Left ventricle myocardium inferior (tissue), 1 donor: Measurements from ENCODE around the gene RIIAD1. TPM values are rescaled to one million over a fixed set of nuclear protein-coding genes. Genes with fewer than 3 reads are reported as not detected.

Experiments
- DNase-seq: peaks from one replicate; pipeline ENCODE4 v3.0.0-alpha.2; 2020
- H3K27ac ChIP-seq: fragments of 200-600 bp; replicated peaks from 2 replicates; pipeline ENCODE4 v1.8.0; 2021
- H3K27me3 ChIP-seq: fragments of 200-600 bp; 2 replicates; pipeline ENCODE4 v1.8.0; 2021; ENCODE audit warnings: low read depth
- H3K36me3 ChIP-seq: fragments of 200-600 bp; 2 replicates; pipeline ENCODE4 v1.8.0; 2021
- H3K4me1 ChIP-seq: fragments of 200-600 bp; 2 replicates; pipeline ENCODE4 v1.8.0; 2021
- H3K4me3 ChIP-seq: fragments of 200-600 bp; 2 replicates; pipeline ENCODE4 v1.8.0; 2021; ENCODE audit warnings: mild to moderate bottlenecking, moderate library complexity
- H3K9me3 ChIP-seq: fragments of 200-600 bp; replicated peaks from 2 replicates; pipeline ENCODE4 v1.8.0; 2021
- intact Hi-C: fragments of 100-400 bp; cut with micrococcal nuclease; formaldehyde crosslinking; loops from one replicate; pipeline ENCODE4 v1.11.0; 2022
- total RNA-seq: library from RNA; stranded (reverse); fragmentation: NEBNext Ultra II Directional; extraction: Animal tissue kit (Norgen Biotek cat#: 25700); gene quantifications from one replicate; pipeline ENCODE4 v1.2.1, GENCODE V29; 2021
- TF ChIP-seq, protein P1 (sequence below): fragments of 200-600 bp; IDR thresholded peaks from 2 replicates; pipeline ENCODE4 v1.8.0; 2021; ENCODE audit warnings: antibody characterized with exemption, mild to moderate bottlenecking, borderline replicate concordance
- donor health status: DM: no; HTN: yes; CAD: no; lungs with severe emphysema.

Gene RIIAD1
- total RNA-seq, 1 donor from 2014 or later, result 5.6 TPM

DNA sequence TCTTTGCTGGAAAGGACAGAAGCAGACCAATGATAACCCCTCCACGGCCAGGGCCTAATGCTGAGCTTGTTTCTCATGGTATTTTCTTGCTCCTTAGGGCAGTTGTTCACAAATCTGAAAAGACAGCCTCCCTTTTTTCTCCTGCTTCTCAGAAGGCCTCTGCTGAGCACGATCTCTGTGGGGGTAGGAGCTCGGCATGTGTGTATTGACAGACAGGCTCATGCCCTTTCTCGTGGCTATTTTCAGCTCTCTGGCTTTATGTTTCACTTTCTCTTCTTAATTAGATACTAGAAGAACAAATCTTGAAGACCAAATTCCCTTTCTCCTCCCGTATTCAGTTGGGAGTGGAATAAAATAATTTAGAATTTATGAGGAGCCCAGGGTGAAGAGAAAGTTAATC, 768 bp upstream of the RIIAD1 start:
- TF ChIP-seq, protein P1, sequence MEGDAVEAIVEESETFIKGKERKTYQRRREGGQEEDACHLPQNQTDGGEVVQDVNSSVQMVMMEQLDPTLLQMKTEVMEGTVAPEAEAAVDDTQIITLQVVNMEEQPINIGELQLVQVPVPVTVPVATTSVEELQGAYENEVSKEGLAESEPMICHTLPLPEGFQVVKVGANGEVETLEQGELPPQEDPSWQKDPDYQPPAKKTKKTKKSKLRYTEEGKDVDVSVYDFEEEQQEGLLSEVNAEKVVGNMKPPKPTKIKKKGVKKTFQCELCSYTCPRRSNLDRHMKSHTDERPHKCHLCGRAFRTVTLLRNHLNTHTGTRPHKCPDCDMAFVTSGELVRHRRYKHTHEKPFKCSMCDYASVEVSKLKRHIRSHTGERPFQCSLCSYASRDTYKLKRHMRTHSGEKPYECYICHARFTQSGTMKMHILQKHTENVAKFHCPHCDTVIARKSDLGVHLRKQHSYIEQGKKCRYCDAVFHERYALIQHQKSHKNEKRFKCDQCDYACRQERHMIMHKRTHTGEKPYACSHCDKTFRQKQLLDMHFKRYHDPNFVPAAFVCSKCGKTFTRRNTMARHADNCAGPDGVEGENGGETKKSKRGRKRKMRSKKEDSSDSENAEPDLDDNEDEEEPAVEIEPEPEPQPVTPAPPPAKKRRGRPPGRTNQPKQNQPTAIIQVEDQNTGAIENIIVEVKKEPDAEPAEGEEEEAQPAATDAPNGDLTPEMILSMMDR, result no peak
- intact Hi-C loops, result no loop called here
- no peaks in the 10 kb centered on the region for H3K36me3 ChIP-seq
- peaks cover 57% of the 10 kb centered on the region for H3K4me1 ChIP-seq
- H3K4me3 ChIP-seq, result peak overlapping the region; percentile 66
- H3K27me3 ChIP-seq, result peaks cover 41% of the 10 kb centered on the region
- DNase-seq, result no peak
- no peaks in the 10 kb centered on the region for H3K9me3 ChIP-seq
- peak overlapping the region; percentile 83 for H3K27ac ChIP-seq

DNA sequence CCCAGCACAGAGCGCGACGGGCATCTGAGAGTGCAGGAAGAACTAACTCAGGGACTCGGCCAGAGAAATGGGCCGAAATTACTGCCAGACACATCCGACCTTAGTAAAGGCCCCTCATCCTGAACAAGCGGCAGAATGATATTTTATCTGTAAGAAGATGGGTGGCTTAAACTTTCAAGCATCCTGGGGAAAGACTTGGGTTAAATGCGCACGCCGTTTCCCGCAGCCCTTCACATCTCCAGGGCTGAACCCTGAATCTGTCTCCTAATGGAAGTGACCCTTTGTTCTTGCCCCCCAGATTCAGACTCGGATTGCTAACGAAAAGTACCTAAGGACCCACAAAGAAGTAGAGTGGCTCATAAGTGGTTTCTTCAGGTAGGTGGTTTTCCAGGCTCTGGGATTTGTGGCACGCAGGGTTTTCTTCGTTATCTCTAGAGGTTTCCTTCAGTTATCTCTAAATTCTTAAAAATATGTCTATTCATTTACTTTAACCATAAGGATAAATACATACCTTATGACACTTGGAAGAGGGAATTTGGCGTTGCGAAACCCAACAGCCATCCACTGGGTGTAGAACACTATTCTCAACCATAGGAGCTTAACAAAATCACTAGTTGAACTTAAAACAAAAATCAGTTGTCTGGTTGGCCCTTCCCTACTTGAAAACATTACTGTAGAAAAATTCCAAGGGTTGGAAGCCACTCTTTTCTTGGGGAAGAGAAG, 627 bp downstream of the RIIAD1 start:
- peaks cover 41% of the 10 kb centered on the region for H3K27me3 ChIP-seq
- TF ChIP-seq, protein P1, result no peak
- no peaks in the 10 kb centered on the region for H3K9me3 ChIP-seq
- intact Hi-C loops, result no loop called here
- peak overlapping the region; percentile 83 for H3K27ac ChIP-seq
- peaks cover 50% of the 10 kb centered on the region for H3K4me1 ChIP-seq
- no peaks in the 10 kb centered on the region for H3K36me3 ChIP-seq
- DNase-seq, result no peak
- H3K4me3 ChIP-seq, result peak overlapping the region; percentile 66

DNA sequence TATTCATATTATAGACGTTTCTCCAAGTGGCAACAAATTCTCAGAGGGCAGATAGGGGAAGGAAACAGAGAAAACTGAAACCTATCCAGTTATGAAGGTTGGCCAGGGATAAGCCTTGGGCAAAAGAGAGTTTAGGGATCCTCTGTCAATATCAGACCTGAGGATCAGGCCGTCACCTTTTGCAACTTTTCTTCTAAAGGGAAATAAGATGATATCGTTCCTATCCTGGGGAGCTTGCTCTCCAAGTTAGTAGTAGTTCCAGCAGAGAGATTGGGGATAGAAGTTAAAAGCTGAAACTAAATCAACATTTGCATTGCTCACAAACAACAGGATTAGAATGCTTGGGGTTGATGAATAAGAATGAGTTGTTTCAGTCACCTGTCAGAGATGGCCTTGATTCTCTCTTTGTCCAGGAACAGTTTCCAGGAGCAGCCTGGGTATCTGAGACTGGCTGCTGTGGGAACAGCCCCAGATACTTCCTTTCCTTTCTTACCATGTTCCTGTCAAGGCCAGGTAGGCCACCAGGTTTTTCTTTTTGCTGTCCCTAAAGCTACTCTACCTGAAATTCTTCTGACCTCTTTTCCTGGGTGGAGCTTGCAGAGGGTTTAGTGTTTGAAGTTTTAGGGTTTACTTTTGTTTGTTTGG, 2.5 kb downstream of the RIIAD1 start:
- Histone ChIP-seq H3K9me3 (no peaks in the 10 kb centered on the region), H3K27me3 (peaks cover 40% of the 10 kb centered on the region), H3K4me1 (peaks cover 44% of the 10 kb centered on the region), H3K4me3 (no peak overlapping the region), H3K27ac (no peak overlapping the region), H3K36me3 (no peaks in the 10 kb centered on the region)
- intact Hi-C loops, result no loop called here
- DNase-seq, result no peak
- TF ChIP-seq, protein P1, result no peak

DNA sequence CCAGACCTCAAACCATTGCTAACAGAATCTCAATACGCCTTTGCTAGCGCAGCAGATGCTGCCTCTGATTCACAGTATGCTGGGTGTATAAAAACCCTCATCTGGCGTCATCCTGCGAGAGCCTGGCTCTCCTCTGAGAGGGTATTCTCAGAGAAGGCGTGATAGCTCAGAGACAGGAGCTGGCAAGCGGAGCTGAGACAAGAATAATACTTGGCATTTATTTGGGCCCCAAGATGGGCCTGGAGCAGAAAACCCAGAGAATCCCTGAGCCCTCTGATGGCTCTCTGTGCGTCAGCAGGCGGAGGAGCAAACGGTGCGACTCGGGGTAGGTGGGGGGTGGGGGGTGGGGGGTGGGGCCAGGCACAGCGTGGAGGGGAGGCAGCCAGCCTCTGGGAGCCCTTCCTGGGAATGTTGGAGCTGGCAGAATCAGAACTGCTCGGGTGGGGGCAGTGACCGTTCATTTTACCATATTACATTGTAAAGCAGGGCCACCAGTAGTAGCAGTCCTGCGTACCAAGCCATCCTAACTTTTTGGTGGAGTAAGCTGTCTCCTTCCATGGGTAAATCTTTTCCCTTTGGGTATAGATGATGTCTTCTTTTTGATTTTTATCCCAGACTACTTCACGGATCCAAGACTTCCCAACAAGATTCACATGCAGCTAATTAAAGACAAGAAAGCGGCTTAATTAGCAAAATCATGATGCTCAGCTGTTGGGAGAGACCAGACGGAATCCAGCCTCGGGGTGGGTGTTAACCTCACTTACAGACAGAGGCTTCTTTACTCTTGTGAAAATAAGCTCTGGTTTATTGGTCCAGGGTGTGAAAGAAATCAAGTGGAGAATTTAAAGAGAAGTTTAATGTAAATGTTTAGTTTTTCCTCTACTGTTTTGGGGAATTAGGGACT, 7.1 kb downstream of the RIIAD1 start:
- no peak for DNase-seq
- H3K36me3 ChIP-seq, result no peaks in the 10 kb centered on the region
- peaks cover 11% of the 10 kb centered on the region for H3K4me1 ChIP-seq
- no peaks in the 10 kb centered on the region for H3K9me3 ChIP-seq
- peak overlapping the region; percentile 51 for H3K4me3 ChIP-seq
- peaks cover 40% of the 10 kb centered on the region for H3K27me3 ChIP-seq
- TF ChIP-seq, protein P1, result no peak
- peak overlapping the region; percentile 60 for H3K27ac ChIP-seq
- intact Hi-C loops, result no loop called here

DNA sequence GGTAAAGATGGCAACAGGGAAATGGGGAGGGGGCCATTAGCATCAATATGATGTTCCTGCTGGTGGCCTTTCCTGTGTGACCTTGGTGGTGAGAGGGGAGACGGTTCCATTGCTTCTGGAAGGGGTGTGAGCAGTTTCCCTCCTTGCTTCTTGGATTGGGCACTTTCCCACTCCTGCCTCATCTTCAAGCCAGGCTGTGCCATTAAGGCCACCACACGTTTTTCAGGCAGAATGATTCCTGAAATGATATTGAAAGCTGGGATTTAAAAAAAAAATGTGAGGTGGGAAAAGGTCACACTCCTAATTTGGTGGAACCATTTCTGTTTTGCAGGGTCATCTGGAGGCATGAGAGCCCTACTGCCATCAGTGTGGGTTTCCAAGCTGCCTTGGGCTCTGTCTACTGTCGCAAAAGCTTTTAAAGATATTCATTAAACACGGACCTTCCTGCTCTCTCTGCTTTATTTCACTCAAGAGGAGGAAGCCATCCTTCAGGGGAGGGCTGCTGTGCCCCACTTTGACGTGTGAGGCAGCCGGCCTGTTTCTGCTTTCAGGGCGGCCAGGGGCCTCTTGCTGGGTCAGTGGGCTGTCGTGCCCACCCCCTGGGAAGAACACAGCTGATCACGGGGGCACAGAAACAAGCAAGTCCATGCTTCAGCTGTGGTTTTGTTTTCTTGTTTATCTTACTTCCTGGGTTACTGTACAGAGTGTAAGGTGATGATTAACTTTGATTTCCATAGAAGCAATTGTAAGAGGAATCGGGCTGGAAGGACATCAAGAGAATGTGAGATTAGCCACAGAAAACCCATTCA, 8.0 kb downstream of the RIIAD1 start:
- H3K4me1 ChIP-seq, result peaks cover 11% of the 10 kb centered on the region
- H3K9me3 ChIP-seq, result no peaks in the 10 kb centered on the region
- TF ChIP-seq, protein P1, result no peak
- H3K4me3 ChIP-seq, result no peak overlapping the region
- H3K27me3 ChIP-seq, result peaks cover 35% of the 10 kb centered on the region
- no peak overlapping the region for H3K27ac ChIP-seq
- intact Hi-C loops, result no loop called here
- no peak for DNase-seq
- no peaks in the 10 kb centered on the region for H3K36me3 ChIP-seq
